ENCODE results near the gene SUN5. TPM values are rescaled to one million over a fixed set of nuclear protein-coding genes. Genes with fewer than 3 reads are reported as not detected.

The SUN5 gene
- total and polyA plus RNA-seq, 9 donors, result not detected

DNA sequence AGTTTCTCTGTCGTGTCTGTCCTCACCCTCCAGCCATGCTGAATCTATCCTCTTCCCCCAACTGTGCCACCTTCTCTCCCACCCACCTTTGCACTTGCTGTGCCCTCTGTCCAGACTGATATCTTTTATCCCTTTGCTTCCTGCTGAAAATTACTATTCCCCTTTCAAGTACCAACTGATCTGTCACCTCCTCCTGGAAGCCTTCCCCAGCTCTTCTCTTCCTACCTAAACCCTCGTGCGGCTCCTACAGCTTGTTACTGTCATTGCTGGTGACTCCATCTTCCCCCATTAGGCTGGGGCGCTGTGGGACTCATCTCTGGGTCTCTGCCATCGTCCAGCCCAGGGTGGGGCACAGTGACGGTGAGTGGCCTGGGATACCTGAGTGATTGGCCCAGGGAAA, 28.3 kb upstream of the SUN5 start:
- no peak overlapping the region for H3K4me3 ChIP-seq
- DNase-seq, result no peak
- TF ChIP-seq, protein P1, sequence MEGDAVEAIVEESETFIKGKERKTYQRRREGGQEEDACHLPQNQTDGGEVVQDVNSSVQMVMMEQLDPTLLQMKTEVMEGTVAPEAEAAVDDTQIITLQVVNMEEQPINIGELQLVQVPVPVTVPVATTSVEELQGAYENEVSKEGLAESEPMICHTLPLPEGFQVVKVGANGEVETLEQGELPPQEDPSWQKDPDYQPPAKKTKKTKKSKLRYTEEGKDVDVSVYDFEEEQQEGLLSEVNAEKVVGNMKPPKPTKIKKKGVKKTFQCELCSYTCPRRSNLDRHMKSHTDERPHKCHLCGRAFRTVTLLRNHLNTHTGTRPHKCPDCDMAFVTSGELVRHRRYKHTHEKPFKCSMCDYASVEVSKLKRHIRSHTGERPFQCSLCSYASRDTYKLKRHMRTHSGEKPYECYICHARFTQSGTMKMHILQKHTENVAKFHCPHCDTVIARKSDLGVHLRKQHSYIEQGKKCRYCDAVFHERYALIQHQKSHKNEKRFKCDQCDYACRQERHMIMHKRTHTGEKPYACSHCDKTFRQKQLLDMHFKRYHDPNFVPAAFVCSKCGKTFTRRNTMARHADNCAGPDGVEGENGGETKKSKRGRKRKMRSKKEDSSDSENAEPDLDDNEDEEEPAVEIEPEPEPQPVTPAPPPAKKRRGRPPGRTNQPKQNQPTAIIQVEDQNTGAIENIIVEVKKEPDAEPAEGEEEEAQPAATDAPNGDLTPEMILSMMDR (IDR thresholded peaks at IDR 0.05), result no peak
- TF ChIP-seq EP300 (IDR thresholded peaks at IDR 0.05), result no peak
- no peak for TF ChIP-seq POLR2A (IDR thresholded peaks at IDR 0.05)
- WGBS, 3 donors, result 72 to 76% (median 75%) methylated on average over 6 of the region's 6 CpGs
- no peaks in the 10 kb centered on the region for H3K27me3 ChIP-seq
- H3K27ac ChIP-seq, result no peak overlapping the region
- intact Hi-C loops (cut with DNase I), result no loop called here
- no peaks in the 10 kb centered on the region for H3K36me3 ChIP-seq
- H3K9me3 ChIP-seq, result no peaks in the 10 kb centered on the region
- no peaks in the 10 kb centered on the region for H3K4me1 ChIP-seq (ENCODE audit: insufficient read depth)

DNA sequence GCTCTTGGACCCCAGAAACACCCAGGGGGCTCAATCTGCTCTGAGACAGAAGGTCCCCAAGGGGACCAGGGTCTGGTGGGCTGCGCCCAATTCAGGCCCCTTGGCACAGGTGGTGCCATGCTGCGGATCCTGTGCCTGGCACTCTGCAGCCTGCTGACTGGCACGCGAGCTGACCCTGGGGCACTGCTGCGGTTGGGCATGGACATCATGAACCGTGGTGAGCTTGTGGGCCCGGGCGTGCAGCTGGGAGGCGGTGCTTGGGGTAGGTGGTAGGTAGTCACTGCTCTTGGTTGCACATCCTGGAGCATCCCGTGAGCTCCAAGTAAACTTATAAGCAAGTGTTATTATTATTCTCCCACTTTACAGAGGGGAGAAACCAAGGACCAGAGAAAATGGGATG, 27.3 kb upstream of the SUN5 start, which contains the start of gene BPIFB6:
TSS of gene BPIFB6 (plus strand) at position 118 of the 400 bp plus-strand sequence. CDS start at position 118, 0 bp downstream.
- intact Hi-C loops (cut with DNase I), result no loop called here
- 86 to 87% (median 87%) methylated on average over 8 to 10 of the region's 10 CpGs for WGBS, 3 donors
- no peaks in the 10 kb centered on the region for H3K4me1 ChIP-seq (ENCODE audit: insufficient read depth)
- DNase-seq, result no peak
- H3K4me3 ChIP-seq, result no peak within 1 kb of the TSS
- no peaks in the 10 kb centered on the region for H3K36me3 ChIP-seq
- TF ChIP-seq POLR2A (IDR thresholded peaks at IDR 0.05), result no peak
- TF ChIP-seq EP300 (IDR thresholded peaks at IDR 0.05), result no peak
- TF ChIP-seq, protein P1 (IDR thresholded peaks at IDR 0.05), result no peak
- no peak within 1 kb of the TSS for H3K27ac ChIP-seq
- H3K27me3 ChIP-seq, result no peaks in the 10 kb centered on the region
- H3K9me3 ChIP-seq, result no peaks in the 10 kb centered on the region

DNA sequence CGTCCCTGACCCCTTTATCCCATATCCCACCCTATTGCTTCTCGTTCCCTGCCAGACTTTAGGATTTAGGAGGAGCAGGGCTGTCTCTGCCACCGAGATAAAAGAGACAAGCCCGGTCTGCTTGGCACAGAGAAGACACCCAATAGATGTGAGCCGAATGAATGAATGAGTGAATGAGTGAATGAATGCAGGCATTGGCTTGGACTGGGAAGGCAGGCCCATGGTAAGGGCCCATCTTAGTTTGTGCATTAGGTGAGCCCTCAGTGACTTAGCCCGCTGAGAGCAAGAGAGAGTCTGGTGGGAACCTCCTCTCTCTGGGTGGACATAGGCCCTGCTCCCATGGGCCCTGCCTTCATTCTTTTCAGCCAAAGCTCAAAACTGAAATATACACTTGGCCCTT, 26.3 kb upstream of the SUN5 start:
- no peaks in the 10 kb centered on the region for H3K27me3 ChIP-seq
- 68 to 79% (median 68%) methylated on average over 6 of the region's 6 CpGs for WGBS, 3 donors
- H3K4me1 ChIP-seq (ENCODE audit: insufficient read depth), result no peaks in the 10 kb centered on the region
- no peak overlapping the region for H3K4me3 ChIP-seq
- intact Hi-C loops (cut with DNase I), result no loop called here
- no peaks in the 10 kb centered on the region for H3K9me3 ChIP-seq
- DNase-seq, result no peak
- TF ChIP-seq, protein P1 (IDR thresholded peaks at IDR 0.05), result no peak
- no peak for TF ChIP-seq POLR2A (IDR thresholded peaks at IDR 0.05)
- TF ChIP-seq EP300 (IDR thresholded peaks at IDR 0.05), result no peak
- H3K27ac ChIP-seq, result no peak overlapping the region
- H3K36me3 ChIP-seq, result no peaks in the 10 kb centered on the region

- H3K27ac ChIP-seq, result no peak overlapping the region
- H3K4me3 ChIP-seq, result no peak overlapping the region
- no peak for DNase-seq
- no peaks in the 10 kb centered on the region for H3K4me1 ChIP-seq (ENCODE audit: insufficient read depth)
- TF ChIP-seq EP300 (IDR thresholded peaks at IDR 0.05), result no peak
- TF ChIP-seq, protein P1 (IDR thresholded peaks at IDR 0.05), result no peak
- no peak for TF ChIP-seq POLR2A (IDR thresholded peaks at IDR 0.05)
- no peaks in the 10 kb centered on the region for H3K9me3 ChIP-seq
- no peaks in the 10 kb centered on the region for H3K36me3 ChIP-seq
- intact Hi-C loops (cut with DNase I), result no loop called here
- 70 to 82% (median 77%) methylated on average over 9 of the region's 9 CpGs for WGBS, 3 donors
- H3K27me3 ChIP-seq, result no peaks in the 10 kb centered on the region
Measured at GRCh38 chr20:33030076-33030475, 25.8 kb upstream of the SUN5 start.

All from ovary (tissue), 9 donors.